H1 (cell line): ENCODE measurements around the gene TRIOBP.

Source experiments
- BCL11A ChIP-seq, 2 experiments: IDR thresholded peaks; one replicate each; pipeline ENCODE4 v1.6.1; 2011; ENCODE audit warnings: low read depth in 2 of 2, low read length in 2 of 2, mild to moderate bottlenecking in 2 of 2
- CEBPB ChIP-seq: IDR thresholded peaks from 2 replicates; pipeline ENCODE4 v1.6.1; 2012; ENCODE audit warnings: low read depth, low read length
- CREB1 ChIP-seq: IDR thresholded peaks from 2 replicates; pipeline ENCODE4 v1.6.1; 2012; ENCODE audit warnings: inconsistent platforms
- EZH2 ChIP-seq: fragments of 200-600 bp; sonication (generic); IDR thresholded peaks from 2 replicates; pipeline ENCODE4 v1.7.1; 2012; ENCODE audit warnings: low read depth, mild to moderate bottlenecking, moderate library complexity, low read length, inconsistent platforms; ENCODE audit not compliant: severe bottlenecking
- KDM5A ChIP-seq: fragments of 200-600 bp; IDR thresholded peaks from 2 replicates; pipeline ENCODE4 v1.7.1; 2012; ENCODE audit warnings: mild to moderate bottlenecking, low read length, inconsistent platforms, mixed read lengths
- POLR2A ChIP-seq, 2 experiments: IDR thresholded peaks; 1 replicate in 1 of 2; 2 replicates in 1 of 2; pipeline ENCODE4 v1.6.1; 2011; ENCODE audit warnings: low read depth in 2 of 2, low read length in 2 of 2, mild to moderate bottlenecking in 2 of 2; ENCODE audit errors: control extremely low read depth in 1 of 2
- RNF2 ChIP-seq: fragments of 200-900, 300-1000 bp; sonication (generic); IDR thresholded peaks from 2 replicates; pipeline ENCODE4 v1.7.1; 2016; ENCODE audit warnings: borderline replicate concordance, low read depth, mild to moderate bottlenecking, antibody characterized with exemption, low read length; ENCODE audit not compliant: poor library complexity, severe bottlenecking; ENCODE audit errors: missing control alignments
- SRF ChIP-seq: IDR thresholded peaks from 2 replicates; pipeline ENCODE4 v1.6.1; 2011; ENCODE audit warnings: mild to moderate bottlenecking, low read depth, low read length, moderate library complexity
- SUZ12 ChIP-seq: fragments of 200-600 bp; sonication (generic); IDR thresholded peaks from 2 replicates; pipeline ENCODE4 v1.6.1; 2012; ENCODE audit warnings: mild to moderate bottlenecking, inconsistent platforms, low read length, moderate library complexity, mixed read lengths
- TAF7 ChIP-seq: optimal IDR thresholded peaks from 2 replicates; pipeline ENCODE3; 2011; ENCODE audit warnings: low read depth, mild to moderate bottlenecking, inconsistent platforms, low read length, moderate library complexity, borderline replicate concordance
- TCF12 ChIP-seq: IDR thresholded peaks from 2 replicates; pipeline ENCODE4 v1.6.1; 2011; ENCODE audit warnings: low read depth, mild to moderate bottlenecking, low read length
- TF ChIP-seq, protein P1 (sequence below), 3 experiments: IDR thresholded peaks; 1 replicate in 2 of 3; 2 replicates in 1 of 3; pipeline versions ENCODE4 v1.5.1 to v1.6.1; 2011; ENCODE audit warnings: low read length in 3 of 3, mild to moderate bottlenecking in 3 of 3, inconsistent platforms in 2 of 3, low read depth in 1 of 3, moderate library complexity in 1 of 3; ENCODE audit not compliant: insufficient read depth in 1 of 3; ENCODE audit errors: control extremely low read depth in 1 of 3

DNA sequence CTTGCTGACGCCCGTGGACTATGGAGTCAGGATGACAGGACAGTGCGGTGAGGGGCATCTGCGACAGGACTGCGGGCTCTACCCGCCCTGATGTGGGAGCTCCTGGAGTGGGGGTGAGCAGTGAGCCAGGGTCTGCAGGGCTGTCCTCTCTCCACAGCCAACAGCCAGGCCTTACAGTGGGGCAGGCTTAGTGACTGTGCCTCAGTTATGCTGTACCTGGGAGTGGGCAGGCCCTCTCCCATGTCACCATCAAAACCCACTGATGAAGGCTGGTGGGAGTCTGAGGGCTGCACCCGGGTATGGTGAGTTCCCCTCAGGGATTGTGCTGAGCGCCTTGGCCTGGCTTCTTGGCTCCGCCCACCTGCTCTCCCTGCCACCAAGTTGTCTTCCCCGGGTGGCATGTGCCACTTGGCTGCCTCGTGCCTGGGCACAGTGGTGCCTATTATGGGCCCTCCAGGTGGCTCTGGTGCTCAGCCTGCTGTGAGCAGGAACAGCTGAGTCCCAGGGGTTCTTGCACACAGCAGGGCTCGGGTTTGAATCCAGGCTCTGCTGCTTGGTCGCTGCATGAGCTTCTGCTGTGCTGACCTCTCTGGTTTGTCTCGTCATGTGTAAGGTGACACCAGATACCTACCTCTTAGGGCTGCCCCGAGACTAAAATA is 4.1 kb upstream of the TRIOBP start:
- TF ChIP-seq, protein P1, sequence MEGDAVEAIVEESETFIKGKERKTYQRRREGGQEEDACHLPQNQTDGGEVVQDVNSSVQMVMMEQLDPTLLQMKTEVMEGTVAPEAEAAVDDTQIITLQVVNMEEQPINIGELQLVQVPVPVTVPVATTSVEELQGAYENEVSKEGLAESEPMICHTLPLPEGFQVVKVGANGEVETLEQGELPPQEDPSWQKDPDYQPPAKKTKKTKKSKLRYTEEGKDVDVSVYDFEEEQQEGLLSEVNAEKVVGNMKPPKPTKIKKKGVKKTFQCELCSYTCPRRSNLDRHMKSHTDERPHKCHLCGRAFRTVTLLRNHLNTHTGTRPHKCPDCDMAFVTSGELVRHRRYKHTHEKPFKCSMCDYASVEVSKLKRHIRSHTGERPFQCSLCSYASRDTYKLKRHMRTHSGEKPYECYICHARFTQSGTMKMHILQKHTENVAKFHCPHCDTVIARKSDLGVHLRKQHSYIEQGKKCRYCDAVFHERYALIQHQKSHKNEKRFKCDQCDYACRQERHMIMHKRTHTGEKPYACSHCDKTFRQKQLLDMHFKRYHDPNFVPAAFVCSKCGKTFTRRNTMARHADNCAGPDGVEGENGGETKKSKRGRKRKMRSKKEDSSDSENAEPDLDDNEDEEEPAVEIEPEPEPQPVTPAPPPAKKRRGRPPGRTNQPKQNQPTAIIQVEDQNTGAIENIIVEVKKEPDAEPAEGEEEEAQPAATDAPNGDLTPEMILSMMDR (IDR thresholded peaks at IDR 0.05; ENCODE audit: control extremely low read depth in 1 of 3, insufficient read depth in 1 of 3, low read depth in 1 of 3, low read length in 3 of 3): no peak
- no peak for TF ChIP-seq TCF12
- TF ChIP-seq SRF: no peak
- peak in 1 of 2 experiments; percentile 20; a peak in 1 of 3 replicates for TF ChIP-seq POLR2A (IDR thresholded peaks at IDR 0.05; ENCODE audit: control extremely low read depth in 1 of 2, low read depth in 2 of 2, low read length in 2 of 2)
- no peak for TF ChIP-seq BCL11A (IDR thresholded peaks at IDR 0.05; ENCODE audit: low read depth in 2 of 2, low read length in 2 of 2)
- TF ChIP-seq RNF2: no peak
- TF ChIP-seq CREB1: no peak
- no peak for TF ChIP-seq CEBPB
- no peak for TF ChIP-seq SUZ12
- TF ChIP-seq KDM5A: no peak
- no peak for TF ChIP-seq TAF7
- no peak for TF ChIP-seq EZH2
